ENCODE results near the gene CCNE1.

- TF ChIP-seq CTCF (conservative IDR thresholded peaks at IDR 0.05; ENCODE audit: low read depth in 2 of 2), result peak; percentile 60 to 80
- no peak for TF ChIP-seq POLR2AphosphoS5 (IDR thresholded peaks at IDR 0.05; ENCODE audit: low read depth)
- TF ChIP-seq REST (IDR thresholded peaks at IDR 0.05; ENCODE audit: unreplicated experiment), result no peak
- TF ChIP-seq ETS1 (IDR thresholded peaks at IDR 0.05), result no peak
- TF ChIP-seq EZH2 (IDR thresholded peaks at IDR 0.05; ENCODE audit: low read depth, unreplicated experiment), result no peak
- no peak for TF ChIP-seq EZH2phosphoT487 (IDR thresholded peaks at IDR 0.05; ENCODE audit: unreplicated experiment)
- TF ChIP-seq ZNF114 (CRISPR knock-in tag; IDR thresholded peaks at IDR 0.05), result no peak
- TF ChIP-seq CREB1 (CRISPR knock-in tag; IDR thresholded peaks at IDR 0.05; ENCODE audit: low read depth), result no peak
- TF ChIP-seq ZNF331 (CRISPR knock-in tag; IDR thresholded peaks at IDR 0.05; ENCODE audit: low read depth), result no peak
- TF ChIP-seq NANOG (IDR thresholded peaks at IDR 0.05; ENCODE audit: borderline replicate concordance), result no peak
- no peak for TF ChIP-seq STAT1 (IDR thresholded peaks at IDR 0.05; ENCODE audit: unreplicated experiment)
- no peak for TF ChIP-seq ZNF462 (CRISPR knock-in tag; IDR thresholded peaks at IDR 0.05)
- TF ChIP-seq JUNB (IDR thresholded peaks at IDR 0.05; ENCODE audit: unreplicated experiment), result no peak
Measured at GRCh38 chr19:29873024-29873800, 61.4 kb downstream of the CCNE1 start.
